Epithelial cell of proximal tubule (primary cell): ENCODE measurements around the gene SIK3. TPM values are rescaled to one million over a fixed set of nuclear protein-coding genes. Genes with fewer than 3 reads are reported as not detected.

ENCODE experiments used
- DNase-seq: peaks from one replicate; pipeline ENCODE4 v3.0.0-alpha.2; 2011; ENCODE audit warnings: low read depth
- H3K4me3 ChIP-seq: 2 replicates; pipeline ENCODE4 v1.5.1; 2011; ENCODE audit warnings: low read depth, mild to moderate bottlenecking, low read length
- CTCF ChIP-seq: conservative IDR thresholded peaks from 2 replicates; pipeline ENCODE4 v1.5.1; 2012; ENCODE audit warnings: low read depth, mild to moderate bottlenecking, low read length
- total RNA-seq: library from RNA; depleted of rRNA; stranded (reverse); fragments of >200 nt; gene quantifications from 2 replicates; pipeline ENCODE4 v1.2.3, GENCODE V29; 2015

SIK3 gene
- total RNA-seq, 1 donor from 2014 or later = 17.6 TPM

GRCh38 chr11:116980136-116980793, 118.0 kb downstream of the SIK3 start:
- no peak for TF ChIP-seq CTCF
- no peak for DNase-seq
- H3K4me3 ChIP-seq = no peak overlapping the region

DNA sequence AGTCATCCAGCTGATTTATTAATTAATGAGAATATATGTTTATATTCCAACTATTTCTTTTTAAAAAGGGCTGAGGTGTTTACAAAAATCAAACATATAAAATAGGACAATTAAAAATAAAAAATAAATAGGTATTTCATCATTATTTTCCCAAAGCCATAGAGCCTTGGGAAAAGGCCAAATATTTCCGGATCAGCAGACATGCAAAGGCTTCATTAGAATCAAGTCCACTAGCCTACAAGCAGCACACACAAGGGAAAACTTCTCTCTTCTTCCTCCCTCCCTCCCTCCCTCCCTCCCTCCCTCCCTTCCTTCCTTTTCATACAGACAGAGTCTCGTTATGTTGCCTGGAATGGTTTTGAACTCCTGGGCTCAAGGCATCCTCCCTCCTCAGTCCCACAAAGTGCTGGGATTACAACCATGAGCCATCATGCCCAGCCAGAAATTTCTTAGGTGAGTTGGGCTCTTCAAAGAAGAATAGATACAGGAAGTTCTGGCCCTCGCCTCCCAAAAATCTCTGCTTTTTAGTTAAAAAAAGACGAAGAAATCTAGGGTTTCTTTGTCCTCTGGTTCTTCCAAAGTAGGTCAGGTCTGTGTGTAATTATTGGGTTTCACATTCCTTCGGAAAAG, 121.2 kb downstream of the SIK3 start:
- no peak for TF ChIP-seq CTCF
- DNase-seq = no peak

GRCh38 chr11:116975661-116976060, 122.6 kb downstream of the SIK3 start:
- no peak for TF ChIP-seq CTCF
- no peak for DNase-seq
- H3K4me3 ChIP-seq = no peak overlapping the region

More for the DNA sequence above, 121.2 kb downstream of the SIK3 start:
- no peak overlapping the region for H3K4me3 ChIP-seq

GRCh38 chr11:116973270-116973669, 125.0 kb downstream of the SIK3 start:
- DNase-seq = no peak
- H3K4me3 ChIP-seq = no peak overlapping the region
- TF ChIP-seq CTCF = no peak

DNA sequence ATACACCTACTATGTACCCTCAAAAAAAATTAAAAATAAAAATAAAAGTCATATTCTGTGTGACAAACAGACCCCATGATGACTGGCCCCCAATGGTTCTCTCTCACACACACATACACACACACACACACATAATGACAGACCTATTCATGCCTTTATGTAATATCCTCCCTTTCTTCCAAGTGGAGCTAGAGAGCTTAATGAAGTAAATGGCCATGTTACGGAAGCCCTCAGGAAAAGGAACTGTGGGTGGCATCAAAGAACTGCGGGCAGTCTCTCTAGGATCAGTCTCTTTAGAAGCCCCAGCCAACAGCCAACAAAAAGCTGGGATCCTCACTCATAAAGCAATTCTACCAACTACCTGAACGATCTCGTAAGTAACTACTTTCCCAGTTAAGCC, 125.5 kb downstream of the SIK3 start:
- TF ChIP-seq CTCF = no peak
- no peak overlapping the region for H3K4me3 ChIP-seq
- DNase-seq = no peak

DNA sequence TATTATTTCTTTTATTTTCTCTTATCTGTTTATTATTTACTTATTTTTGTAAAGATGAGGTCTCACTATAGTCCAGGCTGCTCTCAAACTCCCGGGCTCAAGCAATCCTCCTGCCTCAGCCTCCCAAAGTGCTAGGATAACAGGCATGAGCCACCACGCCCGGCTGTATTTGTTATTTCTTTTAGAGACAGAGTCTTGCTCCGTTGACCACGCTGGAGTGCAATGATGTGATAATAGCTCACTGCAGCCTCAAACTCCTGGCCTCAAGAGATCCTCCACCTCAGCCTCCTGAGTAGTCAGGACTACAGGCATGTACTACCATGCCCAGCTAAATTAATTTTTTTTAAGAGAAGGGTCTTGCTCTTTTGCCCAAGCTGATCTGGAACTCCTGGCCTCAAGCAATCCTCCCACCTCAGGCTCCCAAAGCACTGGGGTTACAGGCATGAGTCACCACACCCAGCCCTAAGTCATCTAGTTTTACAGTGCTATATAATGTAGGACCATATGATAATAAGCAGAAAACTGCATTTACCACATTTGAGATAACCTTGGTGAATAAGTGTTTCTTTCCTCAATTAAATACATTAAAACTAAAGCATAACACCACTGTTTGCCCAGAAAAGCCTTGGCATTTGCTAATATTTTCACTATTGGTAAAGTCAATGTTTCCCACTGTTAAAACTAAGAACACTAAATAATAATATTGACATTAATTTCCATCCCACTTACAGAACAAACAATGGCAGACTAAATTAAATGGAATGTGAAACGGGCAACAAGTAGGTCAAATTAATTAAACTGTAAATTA, 127.5 kb downstream of the SIK3 start:
- TF ChIP-seq CTCF = no peak
- DNase-seq = no peak
- no peak overlapping the region for H3K4me3 ChIP-seq

DNA sequence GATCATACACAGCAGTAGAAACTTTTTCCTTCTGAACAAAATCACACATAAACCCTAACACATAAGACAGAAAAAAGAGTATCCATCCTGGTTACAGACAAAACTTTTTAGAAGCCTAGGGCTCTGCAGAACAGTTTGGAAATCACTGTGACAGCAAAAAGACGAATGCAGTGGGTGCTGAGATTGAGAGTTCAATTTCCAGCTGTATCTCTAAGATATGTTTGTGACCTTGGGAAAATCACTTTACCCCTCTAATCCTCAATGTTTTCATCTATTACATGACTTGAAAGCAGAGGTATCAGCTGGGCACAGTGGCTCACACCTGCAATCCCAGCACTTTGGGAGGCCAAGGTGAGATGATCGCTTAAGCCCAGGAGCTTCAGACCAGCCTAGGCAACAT, 128.5 kb downstream of the SIK3 start:
- TF ChIP-seq CTCF = no peak
- H3K4me3 ChIP-seq = no peak overlapping the region
- no peak for DNase-seq
